Nephron progenitor cell (in vitro differentiated cells): Measurements from ENCODE around the gene JAGN1.
"Not testable (repeated sequence)": the region's sequence is repeated elsewhere in the genome, so short reads cannot be mapped to it uniquely, and the experiment has no call there.

ENCODE experiments used
- DNase-seq: peaks from one replicate; pipeline ENCODE4 v3.0.0; 2021
- H3K27ac Mint-ChIP-seq: 2 replicates; pipeline ENCODE4 v1.8.0; 2021; ENCODE audit warnings: mild to moderate bottlenecking, moderate library complexity, mixed read lengths
- H3K27me3 Mint-ChIP-seq: 2 replicates; pipeline ENCODE4 v1.8.0; 2021; ENCODE audit warnings: mild to moderate bottlenecking, low read depth, mixed read lengths; ENCODE audit not compliant: poor library complexity
- H3K36me3 Mint-ChIP-seq: 2 replicates; pipeline ENCODE4 v1.8.0; 2021; ENCODE audit warnings: low read depth, mixed read lengths
- H3K4me1 Mint-ChIP-seq: 2 replicates; pipeline ENCODE4 v1.8.0; 2021; ENCODE audit warnings: mixed read lengths
- H3K4me3 Mint-ChIP-seq: 2 replicates; pipeline ENCODE4 v1.8.0; 2021; ENCODE audit warnings: mild to moderate bottlenecking, moderate library complexity, mixed read lengths
- H3K9me3 Mint-ChIP-seq: 2 replicates; pipeline ENCODE4 v1.8.0; 2021; ENCODE audit warnings: mild to moderate bottlenecking, moderate library complexity, mixed read lengths
- CTCF ChIP-seq: fragments of 200-600 bp; sonication (generic); IDR thresholded peaks from 2 replicates; pipeline ENCODE4 v1.5.0; 2021; ENCODE audit warnings: antibody characterized with exemption

JAGN1 gene

GRCh38 chr3:9893739-9894138 is 3.3 kb downstream of the JAGN1 start:
- Mint-ChIP-seq H3K27ac (no peak overlapping the region), H3K4me1 (peaks cover 25% of the 10 kb centered on the region), H3K9me3 (no peaks in the 10 kb centered on the region), H3K27me3 (peaks cover 6% of the 10 kb centered on the region), H3K4me3 (no peak overlapping the region), H3K36me3 (peaks cover 33% of the 10 kb centered on the region)
- no peak for DNase-seq
- TF ChIP-seq CTCF: no peak

GRCh38 chr3:9895715-9896114 is 5.3 kb downstream of the JAGN1 start:
- Mint-ChIP-seq H3K36me3 (peaks cover 33% of the 10 kb centered on the region), H3K4me1 (peaks cover 25% of the 10 kb centered on the region)
- H3K4me3 Mint-ChIP-seq, H3K9me3 Mint-ChIP-seq, H3K27ac Mint-ChIP-seq, H3K27me3 Mint-ChIP-seq, DNase-seq: not testable (repeated sequence)

GRCh38 chr3:9896755-9897407 is 6.5 kb downstream of the JAGN1 start:
- Mint-ChIP-seq H3K36me3 (peaks cover 29% of the 10 kb centered on the region), H3K4me1 (peaks cover 16% of the 10 kb centered on the region)
- not testable (repeated sequence) for DNase-seq, H3K4me3 Mint-ChIP-seq, H3K27ac Mint-ChIP-seq, H3K9me3 Mint-ChIP-seq, H3K27me3 Mint-ChIP-seq

- peaks cover 23% of the 10 kb centered on the region for H3K36me3 Mint-ChIP-seq
- H3K9me3 Mint-ChIP-seq: no peaks in the 10 kb centered on the region
- H3K27ac Mint-ChIP-seq: peak overlapping the region; percentile 40
- DNase-seq: no peak
- peaks cover 10% of the 10 kb centered on the region for H3K4me1 Mint-ChIP-seq
- H3K4me3 Mint-ChIP-seq: no peak overlapping the region
- peaks cover 3% of the 10 kb centered on the region for H3K27me3 Mint-ChIP-seq
- no peak for TF ChIP-seq CTCF
These were observed 7.3 kb downstream of the JAGN1 start for GRCh38 chr3:9897408-9898372.

GRCh38 chr3:9898467-9899241 is 8.2 kb downstream of the JAGN1 start:
- peak overlapping the region; percentile 40 for H3K27ac Mint-ChIP-seq
- H3K9me3 Mint-ChIP-seq: no peaks in the 10 kb centered on the region
- no peak for TF ChIP-seq CTCF
- peaks cover 5% of the 10 kb centered on the region for H3K4me1 Mint-ChIP-seq
- no peak overlapping the region for H3K4me3 Mint-ChIP-seq
- DNase-seq: no peak
- peaks cover 3% of the 10 kb centered on the region for H3K27me3 Mint-ChIP-seq
- peaks cover 13% of the 10 kb centered on the region for H3K36me3 Mint-ChIP-seq

GRCh38 chr3:9899289-9899791 is 8.9 kb downstream of the JAGN1 start:
- peaks cover 3% of the 10 kb centered on the region for H3K27me3 Mint-ChIP-seq

GRCh38 chr3:9900965-9901415 is 10.6 kb downstream of the JAGN1 start:
- not testable (repeated sequence) for H3K27me3 Mint-ChIP-seq, H3K4me1 Mint-ChIP-seq, DNase-seq, H3K9me3 Mint-ChIP-seq, H3K4me3 Mint-ChIP-seq, H3K27ac Mint-ChIP-seq, H3K36me3 Mint-ChIP-seq

More at GRCh38 chr3:9899289-9899791, 8.9 kb downstream of the JAGN1 start:
- Mint-ChIP-seq H3K4me3 (no peak overlapping the region), H3K27ac (no peak overlapping the region), H3K4me1 (peaks cover 5% of the 10 kb centered on the region), H3K36me3 (peaks cover 7% of the 10 kb centered on the region), H3K9me3 (no peaks in the 10 kb centered on the region)
- no peak for DNase-seq
- no peak for TF ChIP-seq CTCF
